Left ventricle myocardium inferior (tissue), 1 donor: ENCODE measurements around the gene PAX5. TPM values are rescaled to one million over a fixed set of nuclear protein-coding genes. Genes with fewer than 3 reads are reported as not detected.

Source experiments
- DNase-seq: peaks from one replicate; pipeline ENCODE4 v3.0.0-alpha.2; 2020
- H3K27ac ChIP-seq: fragments of 200-600 bp; replicated peaks from 2 replicates; pipeline ENCODE4 v1.8.0; 2021
- H3K27me3 ChIP-seq: fragments of 200-600 bp; 2 replicates; pipeline ENCODE4 v1.8.0; 2021; ENCODE audit warnings: low read depth
- H3K36me3 ChIP-seq: fragments of 200-600 bp; 2 replicates; pipeline ENCODE4 v1.8.0; 2021
- H3K4me1 ChIP-seq: fragments of 200-600 bp; 2 replicates; pipeline ENCODE4 v1.8.0; 2021
- H3K4me3 ChIP-seq: fragments of 200-600 bp; 2 replicates; pipeline ENCODE4 v1.8.0; 2021; ENCODE audit warnings: mild to moderate bottlenecking, moderate library complexity
- H3K9me3 ChIP-seq: fragments of 200-600 bp; replicated peaks from 2 replicates; pipeline ENCODE4 v1.8.0; 2021
- intact Hi-C: fragments of 100-400 bp; cut with micrococcal nuclease; formaldehyde crosslinking; loops from one replicate; pipeline ENCODE4 v1.11.0; 2022
- total RNA-seq: library from RNA; stranded (reverse); fragmentation: NEBNext Ultra II Directional; extraction: Animal tissue kit (Norgen Biotek cat#: 25700); gene quantifications from one replicate; pipeline ENCODE4 v1.2.1, GENCODE V29; 2021
- TF ChIP-seq, protein P1 (sequence below): fragments of 200-600 bp; IDR thresholded peaks from 2 replicates; pipeline ENCODE4 v1.8.0; 2021; ENCODE audit warnings: antibody characterized with exemption, mild to moderate bottlenecking, borderline replicate concordance
- donor health status: DM: no; HTN: yes; CAD: no; lungs with severe emphysema.

PAX5 gene
- total RNA-seq, 1 donor from 2014 or later = not detected

- no peak for DNase-seq
- Histone ChIP-seq H3K4me3 (peak overlapping the region; percentile 68), H3K4me1 (peaks cover 50% of the 10 kb centered on the region), H3K9me3 (no peaks in the 10 kb centered on the region), H3K27ac (no peak overlapping the region), H3K27me3 (peaks cover 100% of the 10 kb centered on the region), H3K36me3 (no peaks in the 10 kb centered on the region)
- intact Hi-C loops = no loop called here
- TF ChIP-seq, protein P1, sequence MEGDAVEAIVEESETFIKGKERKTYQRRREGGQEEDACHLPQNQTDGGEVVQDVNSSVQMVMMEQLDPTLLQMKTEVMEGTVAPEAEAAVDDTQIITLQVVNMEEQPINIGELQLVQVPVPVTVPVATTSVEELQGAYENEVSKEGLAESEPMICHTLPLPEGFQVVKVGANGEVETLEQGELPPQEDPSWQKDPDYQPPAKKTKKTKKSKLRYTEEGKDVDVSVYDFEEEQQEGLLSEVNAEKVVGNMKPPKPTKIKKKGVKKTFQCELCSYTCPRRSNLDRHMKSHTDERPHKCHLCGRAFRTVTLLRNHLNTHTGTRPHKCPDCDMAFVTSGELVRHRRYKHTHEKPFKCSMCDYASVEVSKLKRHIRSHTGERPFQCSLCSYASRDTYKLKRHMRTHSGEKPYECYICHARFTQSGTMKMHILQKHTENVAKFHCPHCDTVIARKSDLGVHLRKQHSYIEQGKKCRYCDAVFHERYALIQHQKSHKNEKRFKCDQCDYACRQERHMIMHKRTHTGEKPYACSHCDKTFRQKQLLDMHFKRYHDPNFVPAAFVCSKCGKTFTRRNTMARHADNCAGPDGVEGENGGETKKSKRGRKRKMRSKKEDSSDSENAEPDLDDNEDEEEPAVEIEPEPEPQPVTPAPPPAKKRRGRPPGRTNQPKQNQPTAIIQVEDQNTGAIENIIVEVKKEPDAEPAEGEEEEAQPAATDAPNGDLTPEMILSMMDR = no peak
These were observed 1.0 kb upstream of the PAX5 start for GRCh38 chr9:37034938-37035647.

DNA sequence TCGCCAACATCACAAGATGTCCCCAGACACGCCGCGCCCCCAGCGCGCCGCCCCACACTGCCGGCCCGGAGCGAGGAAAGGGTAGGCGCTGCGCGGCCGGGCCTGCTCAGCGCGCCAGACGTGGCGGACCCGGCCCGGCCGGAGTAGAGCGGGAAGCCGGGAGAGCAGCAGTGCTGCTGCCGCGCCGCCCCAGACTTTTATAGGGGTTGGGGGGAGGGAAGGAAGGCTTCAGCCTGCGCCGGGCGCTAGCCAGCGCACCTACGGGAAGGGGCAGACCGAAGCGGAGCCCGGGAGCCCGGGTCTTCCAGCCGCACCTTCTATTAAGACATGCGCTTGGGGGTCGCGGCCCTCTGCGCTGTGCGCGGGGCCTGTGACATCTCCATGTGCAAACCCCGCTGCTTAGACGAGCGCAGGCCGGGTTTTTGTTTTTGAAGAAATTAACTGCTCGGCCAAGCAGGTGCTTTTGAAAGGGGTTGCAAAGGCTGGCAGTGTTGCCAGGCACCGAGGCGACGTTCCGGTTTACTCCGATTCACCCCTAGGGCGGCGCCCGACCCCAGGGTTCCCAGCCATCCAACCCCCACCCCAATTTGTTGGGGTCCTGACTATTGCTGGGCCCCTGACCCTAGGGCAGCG is 353 bp upstream of the PAX5 start:
- TF ChIP-seq, protein P1 = no peak
- H3K4me3 ChIP-seq = peak overlapping the region; percentile 49
- H3K27me3 ChIP-seq = peaks cover 100% of the 10 kb centered on the region
- H3K36me3 ChIP-seq = no peaks in the 10 kb centered on the region
- H3K27ac ChIP-seq = no peak overlapping the region
- intact Hi-C loops = no loop called here
- no peaks in the 10 kb centered on the region for H3K9me3 ChIP-seq
- peaks cover 57% of the 10 kb centered on the region for H3K4me1 ChIP-seq
- no peak for DNase-seq

DNA sequence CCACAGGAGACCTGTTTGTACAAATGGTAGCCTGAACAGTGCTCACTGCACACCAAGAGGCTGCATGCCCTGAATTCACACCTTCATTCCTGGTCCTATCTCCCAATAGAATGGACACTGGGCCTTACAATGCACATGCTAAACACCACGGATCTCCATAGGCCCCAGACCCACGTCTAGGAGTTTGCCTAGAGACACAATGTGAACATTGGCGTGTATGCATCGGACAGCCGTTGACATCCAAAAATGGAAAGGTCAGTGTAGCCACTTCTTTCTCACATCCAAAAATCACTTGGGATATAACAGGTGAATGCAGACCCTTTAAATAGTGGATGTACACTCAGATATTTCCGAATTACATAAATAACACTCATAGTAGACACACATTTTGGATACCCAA is 927 bp downstream of the PAX5 start:
- intact Hi-C loops = no loop called here
- Histone ChIP-seq H3K27me3 (peaks cover 100% of the 10 kb centered on the region), H3K36me3 (no peaks in the 10 kb centered on the region), H3K9me3 (no peaks in the 10 kb centered on the region), H3K27ac (no peak overlapping the region), H3K4me1 (peaks cover 66% of the 10 kb centered on the region), H3K4me3 (no peak overlapping the region)
- TF ChIP-seq, protein P1 = no peak
- no peak for DNase-seq

GRCh38 chr9:37032713-37033112 is 1.4 kb downstream of the PAX5 start:
- no peaks in the 10 kb centered on the region for H3K9me3 ChIP-seq
- H3K36me3 ChIP-seq = no peaks in the 10 kb centered on the region
- DNase-seq = no peak
- intact Hi-C loops = no loop called here
- H3K4me3 ChIP-seq = no peak overlapping the region
- TF ChIP-seq, protein P1 = no peak
- no peak overlapping the region for H3K27ac ChIP-seq
- H3K27me3 ChIP-seq = peaks cover 100% of the 10 kb centered on the region
- peaks cover 66% of the 10 kb centered on the region for H3K4me1 ChIP-seq

DNA sequence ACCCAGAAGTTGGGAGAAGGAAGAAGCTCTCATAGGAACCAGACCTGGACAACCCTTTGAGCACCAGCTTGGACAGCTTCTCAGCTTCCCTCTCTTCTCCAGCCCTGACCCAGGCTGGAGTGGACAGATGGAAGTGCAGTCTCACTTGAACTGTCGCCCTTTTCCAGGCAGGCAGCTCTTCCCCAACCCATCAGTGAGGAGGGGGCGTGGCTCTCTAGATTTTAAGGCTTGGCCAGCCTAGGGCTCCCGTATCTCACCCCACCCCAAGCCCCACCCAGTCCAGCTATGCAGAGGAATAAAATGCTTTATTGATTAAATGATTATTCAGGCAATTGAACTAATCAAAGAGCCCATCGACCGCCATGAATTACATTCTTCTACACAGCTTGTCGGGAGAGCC is 2.2 kb downstream of the PAX5 start:
- Histone ChIP-seq H3K27ac (no peak overlapping the region), H3K4me1 (peaks cover 66% of the 10 kb centered on the region), H3K9me3 (no peaks in the 10 kb centered on the region), H3K27me3 (peaks cover 100% of the 10 kb centered on the region), H3K36me3 (no peaks in the 10 kb centered on the region), H3K4me3 (no peak overlapping the region)
- DNase-seq = no peak
- TF ChIP-seq, protein P1 = no peak
- intact Hi-C loops = no loop called here
